Thoracic aorta (tissue), 2 donors: ENCODE results near the gene PRR19. TPM values are rescaled to one million over a fixed set of nuclear protein-coding genes. Genes with fewer than 3 reads are reported as not detected.

Experiments
- ATAC-seq: fragments of 150-250 bp; one replicate; pipeline ENCODE4 v1.8.0; 2017; ENCODE audit warnings: low read depth; ENCODE audit not compliant: insufficient number of reproducible peaks, low FRiP score
- DNase-seq: peaks from one replicate; pipeline ENCODE4 v3.0.0-alpha.2; 2020; ENCODE audit warnings: low spot score
- H3K27ac ChIP-seq, 2 donors: fragments of 200-600 bp; sonication (generic); 1 replicate in 1 of 2; 2 replicates in 1 of 2; pipeline ENCODE4 v1.5.1; 2016; ENCODE audit warnings: mild to moderate bottlenecking in 2 of 2, moderate library complexity in 2 of 2
- H3K27me3 ChIP-seq: fragments of 200-600 bp; sonication (generic); replicated peaks from 2 replicates; pipeline ENCODE4 v1.6.0; 2016; ENCODE audit warnings: mild to moderate bottlenecking; ENCODE audit not compliant: insufficient read depth
- H3K36me3 ChIP-seq: fragments of 200-600 bp; sonication (generic); one replicate; pipeline ENCODE4 v1.5.1; 2016
- H3K4me1 ChIP-seq, 2 donors: fragments of 200-600 bp; sonication (generic); 1 replicate in 1 of 2; 2 replicates in 1 of 2; pipeline versions ENCODE4 v1.5.1 to v1.6.0; 2016; ENCODE audit warnings: low read depth in 2 of 2, mild to moderate bottlenecking in 1 of 2; ENCODE audit not compliant: control insufficient read depth in 1 of 2
- H3K4me3 ChIP-seq: fragments of 200-600 bp; sonication (generic); 2 replicates; pipeline ENCODE4 v1.5.1; 2016; ENCODE audit warnings: mild to moderate bottlenecking
- H3K9me3 ChIP-seq: fragments of 200-600 bp; sonication (generic); 2 replicates; pipeline ENCODE4 v1.5.1; 2016
- total RNA-seq, 2 donors: library from RNA; depleted of rRNA; stranded (reverse); fragments of >200 nt; gene quantifications; one replicate each; pipeline versions ENCODE4 v1.1.0 to v1.2.3, GENCODE V29; 2016
- TF ChIP-seq, protein P1 (sequence below): fragments of 200-600 bp; sonication (generic); IDR thresholded peaks from one replicate; pipeline ENCODE4 v1.5.1; 2019; ENCODE audit warnings: antibody characterized with exemption

The PRR19 gene
- total RNA-seq, 2 donors from 2014 or later, result not detected

DNA sequence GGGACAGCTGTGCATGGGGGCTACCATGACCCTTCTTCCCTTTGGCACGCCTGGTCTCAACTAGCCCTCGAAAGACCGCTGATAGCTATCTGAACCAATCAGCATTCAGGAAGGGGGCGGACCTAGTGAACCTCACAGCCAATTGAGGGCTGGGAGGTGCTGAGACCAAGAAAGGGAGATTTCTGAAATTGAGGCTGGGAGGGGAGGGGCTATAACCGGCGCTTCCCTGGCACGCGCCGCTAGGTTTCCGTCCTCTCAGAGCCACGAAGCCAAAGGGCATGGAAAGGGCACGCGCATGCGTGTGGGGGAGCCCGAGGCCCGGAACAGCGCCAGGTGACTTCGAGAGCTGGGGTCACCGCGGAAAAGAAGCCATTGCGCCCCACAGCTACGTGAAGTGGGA, 4.7 kb downstream of the PRR19 start:
- Histone ChIP-seq H3K27ac (no peak overlapping the region), H3K4me1 (peaks cover 5 to 7% of the 10 kb centered on the region in 2 donors), H3K27me3 (no peaks in the 10 kb centered on the region), H3K9me3 (no peaks in the 10 kb centered on the region), H3K36me3 (no peaks in the 10 kb centered on the region), H3K4me3 (no peak overlapping the region)
- DNase-seq (no peak), ATAC-seq (no peak)
- TF ChIP-seq, protein P1, sequence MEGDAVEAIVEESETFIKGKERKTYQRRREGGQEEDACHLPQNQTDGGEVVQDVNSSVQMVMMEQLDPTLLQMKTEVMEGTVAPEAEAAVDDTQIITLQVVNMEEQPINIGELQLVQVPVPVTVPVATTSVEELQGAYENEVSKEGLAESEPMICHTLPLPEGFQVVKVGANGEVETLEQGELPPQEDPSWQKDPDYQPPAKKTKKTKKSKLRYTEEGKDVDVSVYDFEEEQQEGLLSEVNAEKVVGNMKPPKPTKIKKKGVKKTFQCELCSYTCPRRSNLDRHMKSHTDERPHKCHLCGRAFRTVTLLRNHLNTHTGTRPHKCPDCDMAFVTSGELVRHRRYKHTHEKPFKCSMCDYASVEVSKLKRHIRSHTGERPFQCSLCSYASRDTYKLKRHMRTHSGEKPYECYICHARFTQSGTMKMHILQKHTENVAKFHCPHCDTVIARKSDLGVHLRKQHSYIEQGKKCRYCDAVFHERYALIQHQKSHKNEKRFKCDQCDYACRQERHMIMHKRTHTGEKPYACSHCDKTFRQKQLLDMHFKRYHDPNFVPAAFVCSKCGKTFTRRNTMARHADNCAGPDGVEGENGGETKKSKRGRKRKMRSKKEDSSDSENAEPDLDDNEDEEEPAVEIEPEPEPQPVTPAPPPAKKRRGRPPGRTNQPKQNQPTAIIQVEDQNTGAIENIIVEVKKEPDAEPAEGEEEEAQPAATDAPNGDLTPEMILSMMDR, result no peak

DNA sequence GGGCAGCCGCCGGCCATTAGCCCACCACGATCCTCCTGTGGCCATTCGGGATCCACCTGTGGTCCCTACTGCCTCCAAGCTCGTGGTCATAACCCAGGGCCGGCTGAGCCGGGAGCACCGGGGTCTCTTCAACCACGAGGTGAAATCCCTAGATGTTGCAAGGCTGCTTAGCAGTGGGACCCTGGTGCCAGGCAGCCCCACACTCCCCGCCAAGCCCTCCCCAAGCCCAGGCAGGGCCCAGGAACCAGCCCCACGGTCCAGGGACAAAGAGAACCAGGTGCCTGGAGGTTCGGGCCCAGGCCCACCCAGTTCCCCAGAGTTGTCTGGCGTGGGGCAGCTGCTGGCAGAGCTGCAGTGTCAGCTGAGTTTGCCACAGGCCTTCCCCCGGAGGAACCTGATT, 7.8 kb downstream of the PRR19 start:
- Histone ChIP-seq H3K4me1 (peaks cover 2 to 9% of the 10 kb centered on the region in 2 donors), H3K27ac (no peak overlapping the region), H3K36me3 (no peaks in the 10 kb centered on the region), H3K27me3 (no peaks in the 10 kb centered on the region), H3K4me3 (no peak overlapping the region), H3K9me3 (no peaks in the 10 kb centered on the region)
- DNase-seq, result no peak
- ATAC-seq, result no peak
- TF ChIP-seq, protein P1, result no peak

DNA sequence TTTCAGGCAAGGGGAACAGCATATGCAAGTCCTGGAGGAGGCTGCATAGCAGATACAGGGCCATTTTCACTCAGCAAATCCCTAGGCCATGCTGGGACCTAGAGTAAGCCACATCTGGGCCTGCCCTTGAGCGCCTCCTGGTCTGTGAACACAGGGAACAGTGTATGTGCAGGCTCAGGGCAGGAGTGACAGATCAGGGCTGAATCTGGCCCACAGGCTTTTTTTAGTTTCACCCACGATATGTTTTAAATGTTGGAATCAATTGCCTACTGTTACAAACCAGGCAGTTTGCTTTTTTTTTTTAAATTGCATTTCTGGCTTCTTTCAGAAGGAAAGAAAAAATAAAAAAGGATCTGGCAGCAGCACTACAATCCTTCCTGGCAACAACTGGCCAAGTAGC, 9.7 kb downstream of the PRR19 start:
- Histone ChIP-seq H3K36me3 (no peaks in the 10 kb centered on the region), H3K27me3 (no peaks in the 10 kb centered on the region), H3K27ac (no peak overlapping the region), H3K4me3 (no peak overlapping the region), H3K4me1 (peaks cover 2 to 9% of the 10 kb centered on the region in 2 donors), H3K9me3 (no peaks in the 10 kb centered on the region)
- ATAC-seq, result no peak
- no peak for DNase-seq
- TF ChIP-seq, protein P1, result no peak

DNA sequence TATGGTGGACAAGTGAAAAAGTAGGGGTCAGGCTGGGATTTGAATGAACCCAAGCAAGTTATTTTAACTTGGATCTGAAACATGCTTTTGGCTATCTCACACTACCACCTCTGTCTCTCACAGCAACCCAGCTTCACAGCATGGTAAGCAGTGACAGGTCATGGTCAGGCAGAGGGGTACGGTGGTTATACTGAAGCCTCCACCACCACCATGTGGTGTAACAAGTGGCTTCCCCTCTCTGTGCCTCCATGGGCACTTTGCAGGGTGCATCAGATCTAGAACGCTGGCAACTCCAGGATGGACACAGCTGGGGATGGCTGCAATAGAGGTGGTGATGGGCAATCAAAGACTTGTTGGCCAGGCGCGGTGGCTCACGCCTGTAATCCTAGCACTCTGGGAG, 10.4 kb downstream of the PRR19 start:
- TF ChIP-seq, protein P1, result no peak
- Histone ChIP-seq H3K36me3 (no peaks in the 10 kb centered on the region), H3K4me1 (peaks cover 2 to 9% of the 10 kb centered on the region in 2 donors), H3K4me3 (no peak overlapping the region), H3K27me3 (no peaks in the 10 kb centered on the region), H3K9me3 (no peaks in the 10 kb centered on the region), H3K27ac (no peak overlapping the region)
- no peak for DNase-seq
- no peak for ATAC-seq

DNA sequence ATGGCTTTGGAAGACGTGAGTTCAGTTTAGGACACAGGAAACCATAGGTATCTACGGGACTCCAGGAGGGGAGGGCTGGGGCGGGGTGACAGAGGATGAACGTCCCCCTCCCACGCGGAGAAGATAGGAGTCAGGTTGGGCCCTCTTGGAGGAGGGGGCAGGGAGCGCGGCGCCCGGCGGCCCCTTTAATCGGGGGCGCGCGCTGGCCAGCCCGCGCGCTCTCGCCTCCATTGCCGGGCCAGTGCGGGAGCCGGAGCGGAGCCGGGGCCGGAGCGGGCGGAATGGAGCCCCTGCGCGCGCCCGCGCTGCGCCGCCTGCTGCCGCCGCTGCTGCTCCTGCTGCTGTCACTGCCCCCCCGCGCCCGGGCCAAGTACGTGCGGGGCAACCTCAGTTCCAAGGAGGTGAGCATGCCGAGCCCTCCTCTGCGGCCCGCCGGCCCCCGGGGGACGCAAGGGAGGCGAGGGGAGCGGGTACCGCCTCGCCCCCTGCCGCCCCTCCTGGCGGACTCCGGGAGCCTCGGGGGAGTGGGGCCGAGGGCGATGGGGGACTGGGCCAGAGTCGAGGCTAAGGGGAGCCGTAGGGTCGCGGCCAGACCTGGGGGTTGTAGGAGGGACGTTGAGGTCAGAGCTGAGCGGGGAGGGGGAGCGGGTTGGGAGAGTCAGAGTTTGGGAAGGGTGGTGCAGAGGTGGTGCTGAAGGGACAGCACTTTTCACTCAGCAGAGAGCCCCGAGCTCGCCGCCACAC, 11.3 kb downstream of the PRR19 start, which contains the start of gene TMEM145:
Gene TMEM145, plus strand, starts transcription at position 214 of the 744 bp plus-strand sequence. Its CDS starts 68 bp downstream, at position 282.
- DNase-seq (no peak), ATAC-seq (no peak)
- TF ChIP-seq, protein P1, result no peak
- H3K4me1 ChIP-seq, result peaks cover 2 to 9% of the 10 kb centered on the region in 2 donors
- H3K9me3 ChIP-seq, result no peaks in the 10 kb centered on the region
- no peak within 1 kb of the TSS for H3K27ac ChIP-seq
- no peaks in the 10 kb centered on the region for H3K36me3 ChIP-seq
- H3K27me3 ChIP-seq, result no peaks in the 10 kb centered on the region
- peak within 1 kb of the TSS; percentile 60 for H3K4me3 ChIP-seq
